Islet of Langerhans (tissue), 1 donor: ENCODE measurements around the gene ALOX12.

Source experiments
- FAIRE-seq: peaks from one replicate; lab custom pipeline; 2011; peaks lifted over from hg19 to GRCh38; lab: Jason Lieb, UNC

Gene ALOX12

GRCh38 chr17:7002288-7003047 is 6.6 kb downstream of the ALOX12 start:
- FAIRE-seq = no peak

GRCh38 chr17:7003745-7004144 is 7.9 kb downstream of the ALOX12 start:
- FAIRE-seq = peak; percentile 58

- peak; percentile 99 for FAIRE-seq
Observed at GRCh38 chr17:7004398-7005253, 8.8 kb downstream of the ALOX12 start.

- no peak for FAIRE-seq
Observed at GRCh38 chr17:7005716-7006115, 9.9 kb downstream of the ALOX12 start.

- no peak for FAIRE-seq
Observed at GRCh38 chr17:7007143-7007542, 11.3 kb downstream of the ALOX12 start.

- no peak for FAIRE-seq
Observed at GRCh38 chr17:7010523-7010922, 14.7 kb downstream of the ALOX12 start.

- FAIRE-seq = no peak
Observed at GRCh38 chr17:7011415-7011814, 15.6 kb downstream of the ALOX12 start.

- FAIRE-seq = no peak
Observed at GRCh38 chr17:7011942-7012254, 16.0 kb downstream of the ALOX12 start.

GRCh38 chr17:7014261-7014994 is 18.6 kb downstream of the ALOX12 start:
- no peak for FAIRE-seq

- FAIRE-seq = no peak
Observed at GRCh38 chr17:7014995-7015958, 19.4 kb downstream of the ALOX12 start.

GRCh38 chr17:7016418-7016817 is 20.6 kb downstream of the ALOX12 start:
- FAIRE-seq = no peak

GRCh38 chr17:7016886-7017826 is 21.3 kb downstream of the ALOX12 start:
- FAIRE-seq = no peak

- no peak for FAIRE-seq
Observed at GRCh38 chr17:7017827-7018200, 22.0 kb downstream of the ALOX12 start.

- FAIRE-seq = no peak
Observed at GRCh38 chr17:7018331-7018964, 22.6 kb downstream of the ALOX12 start.

GRCh38 chr17:7019367-7019766 is 23.5 kb downstream of the ALOX12 start:
- no peak for FAIRE-seq

- FAIRE-seq = no peak
Observed at GRCh38 chr17:7019839-7020519, 24.1 kb downstream of the ALOX12 start.

- FAIRE-seq = no peak
Observed at GRCh38 chr17:7020894-7021664, 25.2 kb downstream of the ALOX12 start.

- FAIRE-seq = no peak
Observed at GRCh38 chr17:7021993-7022778, 26.3 kb downstream of the ALOX12 start.
